Thyroid gland (tissue), 4 donors: ENCODE data around the gene LIPT1. TPM values are rescaled to one million over a fixed set of nuclear protein-coding genes. Genes with fewer than 3 reads are reported as not detected.

ENCODE experiments used
- DNase-seq, 2 donors: peaks; one replicate each; pipeline ENCODE4 v3.0.0-alpha.2; 2019
- H3K27ac ChIP-seq, 3 donors: fragments of 200-600 bp; sonication (generic); 1 replicate in 2 of 3; 2 replicates in 1 of 3; pipeline ENCODE4 v1.5.1; 2016 to 2019; ENCODE audit warnings: mild to moderate bottlenecking in 1 of 3, moderate library complexity in 1 of 3
- H3K27me3 ChIP-seq: fragments of 200-600 bp; sonication (generic); one replicate; pipeline ENCODE4 v1.5.1; 2019
- H3K36me3 ChIP-seq, 2 donors: fragments of 200-600 bp; sonication (generic); one replicate each; pipeline ENCODE4 v1.5.1; 2016 to 2019
- H3K4me1 ChIP-seq, 2 donors: fragments of 200-600 bp; sonication (generic); one replicate each; pipeline ENCODE4 v1.5.1; 2017 to 2019
- H3K4me3 ChIP-seq, 3 donors: fragments of 200-600 bp; sonication (generic); replicated peaks in 1 of 3; 1 replicate in 2 of 3; 2 replicates in 1 of 3; pipeline ENCODE4 v1.5.1; 2016; ENCODE audit warnings: mild to moderate bottlenecking in 1 of 3
- H3K9me3 ChIP-seq: fragments of 200-600 bp; sonication (generic); one replicate; pipeline ENCODE4 v1.5.1; 2017
- POLR2A ChIP-seq, 2 donors: fragments of 450-650 bp; IDR thresholded peaks; one replicate each; pipeline ENCODE4 v1.6.1; 2017; ENCODE audit warnings: antibody characterized with exemption in 2 of 2, mild to moderate bottlenecking in 2 of 2, moderate library complexity in 1 of 2
- WGBS, 2 donors: methylation state at CpG; one replicate each; pipeline ENCODE4 v1.1.5; 2017; 5-methylcytosine and 5-hydroxymethylcytosine counted together
- intact Hi-C: fragments of 100-400 bp; cut with DNase I; formaldehyde crosslinking; loops from one replicate; pipeline ENCODE4 v1.15.1; 2023
- total RNA-seq, 4 donors: library from RNA; depleted of rRNA; stranded (reverse); fragments of >200 nt; gene quantifications; one replicate each; pipeline ENCODE4 v1.2.3, GENCODE V29; 2016
- TF ChIP-seq, protein P1 (sequence below), 6 experiments: fragments of 200-600 bp in 3 of 6; fragments of 450-650 bp in 3 of 6; sonication (generic) in 3 of 6; IDR thresholded peaks; one replicate each; pipeline ENCODE4 v1.5.1; 2016 to 2019; ENCODE audit warnings: antibody characterized with exemption in 6 of 6, mild to moderate bottlenecking in 2 of 6, inconsistent platforms in 1 of 6, moderate library complexity in 1 of 6

Gene LIPT1
- total RNA-seq, 4 donors from 2014 or later, result 10.6 to 15.5 (median 12.7) TPM

DNA sequence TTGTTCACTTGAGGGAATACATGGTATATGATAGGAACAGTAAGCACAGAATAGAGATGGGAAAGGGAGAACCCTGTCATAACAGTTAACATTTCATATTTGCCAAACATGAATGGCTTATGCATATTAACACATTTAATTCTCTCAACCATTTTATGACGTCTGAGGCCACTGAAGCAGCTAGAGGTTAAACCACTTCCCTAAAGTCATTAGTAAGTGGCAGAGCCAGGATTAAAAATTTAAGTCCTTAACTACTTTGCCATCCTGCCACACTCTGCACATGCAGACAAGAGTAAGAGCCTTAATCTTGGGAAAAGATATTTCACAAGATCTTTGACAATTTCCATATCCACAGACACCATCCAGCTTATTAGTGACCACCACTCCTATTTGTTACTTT, 2.1 kb downstream of the LIPT1 start:
- Histone ChIP-seq H3K27me3 (no peaks in the 10 kb centered on the region), H3K36me3 (no peaks in the 10 kb centered on the region), H3K4me1 (peaks cover 21 to 28% of the 10 kb centered on the region in 2 donors), H3K27ac (no peak overlapping the region), H3K4me3 (no peak overlapping the region), H3K9me3 (no peaks in the 10 kb centered on the region)
- TF ChIP-seq, protein P1, sequence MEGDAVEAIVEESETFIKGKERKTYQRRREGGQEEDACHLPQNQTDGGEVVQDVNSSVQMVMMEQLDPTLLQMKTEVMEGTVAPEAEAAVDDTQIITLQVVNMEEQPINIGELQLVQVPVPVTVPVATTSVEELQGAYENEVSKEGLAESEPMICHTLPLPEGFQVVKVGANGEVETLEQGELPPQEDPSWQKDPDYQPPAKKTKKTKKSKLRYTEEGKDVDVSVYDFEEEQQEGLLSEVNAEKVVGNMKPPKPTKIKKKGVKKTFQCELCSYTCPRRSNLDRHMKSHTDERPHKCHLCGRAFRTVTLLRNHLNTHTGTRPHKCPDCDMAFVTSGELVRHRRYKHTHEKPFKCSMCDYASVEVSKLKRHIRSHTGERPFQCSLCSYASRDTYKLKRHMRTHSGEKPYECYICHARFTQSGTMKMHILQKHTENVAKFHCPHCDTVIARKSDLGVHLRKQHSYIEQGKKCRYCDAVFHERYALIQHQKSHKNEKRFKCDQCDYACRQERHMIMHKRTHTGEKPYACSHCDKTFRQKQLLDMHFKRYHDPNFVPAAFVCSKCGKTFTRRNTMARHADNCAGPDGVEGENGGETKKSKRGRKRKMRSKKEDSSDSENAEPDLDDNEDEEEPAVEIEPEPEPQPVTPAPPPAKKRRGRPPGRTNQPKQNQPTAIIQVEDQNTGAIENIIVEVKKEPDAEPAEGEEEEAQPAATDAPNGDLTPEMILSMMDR (IDR thresholded peaks at IDR 0.05), result no peak
- TF ChIP-seq POLR2A (IDR thresholded peaks at IDR 0.05), result no peak
- intact Hi-C loops, result no loop called here
- WGBS, 2 donors, result 80 to 90% methylated on average over 1 of the region's 1 CpG
- no peak for DNase-seq

DNA sequence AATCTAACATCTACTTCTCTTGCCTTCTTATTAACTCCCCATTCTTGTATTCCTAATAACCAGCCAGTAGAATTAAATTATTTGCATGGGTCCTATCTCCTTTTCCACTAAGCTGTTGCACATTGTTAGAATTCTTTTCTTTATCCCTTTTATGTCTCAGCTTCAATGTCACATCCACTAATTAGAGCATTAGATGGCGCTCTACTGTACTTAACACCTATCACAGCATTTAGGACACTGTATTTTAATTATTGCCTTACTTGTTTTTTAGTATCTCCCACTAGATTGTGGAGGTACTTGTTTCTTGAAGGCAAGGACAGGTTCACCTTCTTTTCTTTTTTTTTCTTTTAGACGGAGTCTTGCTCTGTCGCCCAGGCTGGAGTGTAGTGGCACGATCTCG, 3.8 kb downstream of the LIPT1 start:
- intact Hi-C loops, result no loop called here
- H3K36me3 ChIP-seq, result no peaks in the 10 kb centered on the region

DNA sequence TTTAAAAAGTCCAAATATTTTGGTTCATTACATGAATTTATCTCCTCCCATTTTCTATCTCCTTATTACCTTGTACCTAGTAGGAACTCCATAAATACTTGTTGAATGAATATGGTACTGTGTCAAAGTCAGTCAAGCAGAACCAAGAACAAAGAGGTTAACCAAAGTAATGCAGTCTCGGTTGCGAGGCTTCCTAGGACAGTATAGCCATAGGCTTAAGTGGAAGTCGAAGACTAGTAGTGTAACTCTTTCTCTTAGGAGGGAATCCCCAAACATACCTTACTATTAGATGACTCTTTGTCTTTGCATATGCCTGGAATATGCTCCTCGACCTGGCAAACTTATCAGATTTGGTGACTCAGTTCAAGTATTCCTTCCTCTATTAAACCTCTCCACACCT, 4.8 kb downstream of the LIPT1 start:
- intact Hi-C loops, result no loop called here
- no peaks in the 10 kb centered on the region for H3K36me3 ChIP-seq
- TF ChIP-seq, protein P1 (IDR thresholded peaks at IDR 0.05), result no peak
- no peak for TF ChIP-seq POLR2A (IDR thresholded peaks at IDR 0.05)
- peaks cover 0 to 7% of the 10 kb centered on the region in 2 donors for H3K4me1 ChIP-seq
- no peaks in the 10 kb centered on the region for H3K27me3 ChIP-seq
- no peak overlapping the region for H3K27ac ChIP-seq
- 77 to 81% methylated on average over 4 of the region's 4 CpGs for WGBS, 2 donors
- no peaks in the 10 kb centered on the region for H3K9me3 ChIP-seq
- no peak overlapping the region for H3K4me3 ChIP-seq
- DNase-seq, result no peak

More for the DNA sequence above, 3.8 kb downstream of the LIPT1 start:
- Histone ChIP-seq H3K9me3 (no peaks in the 10 kb centered on the region), H3K27ac (no peak overlapping the region), H3K27me3 (no peaks in the 10 kb centered on the region), H3K4me1 (peaks cover 6 to 15% of the 10 kb centered on the region in 2 donors), H3K4me3 (no peak overlapping the region)
- TF ChIP-seq POLR2A (IDR thresholded peaks at IDR 0.05), result no peak
- TF ChIP-seq, protein P1 (IDR thresholded peaks at IDR 0.05), result no peak
- 89 to 96% methylated on average over 5 of the region's 5 CpGs for WGBS, 2 donors
- DNase-seq, result no peak

DNA sequence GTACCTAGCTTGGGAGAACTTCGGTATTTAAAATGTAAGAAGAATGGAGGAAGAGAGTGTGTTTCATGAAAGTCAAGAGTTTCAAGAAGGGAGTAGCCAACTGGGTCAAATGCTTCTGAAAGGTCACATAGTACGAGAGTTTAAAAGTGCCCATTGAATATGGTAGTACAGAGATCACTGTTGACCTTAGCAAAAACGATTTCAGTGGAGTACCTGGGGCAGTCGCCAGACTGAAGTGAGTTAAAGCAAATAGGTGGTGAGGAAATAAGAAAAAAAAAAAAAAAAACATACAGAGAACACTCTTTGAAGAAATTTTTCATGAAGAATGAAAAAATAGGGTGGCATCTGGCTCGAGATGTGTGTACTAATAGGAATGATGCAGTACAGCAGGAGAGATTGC, 11.5 kb downstream of the LIPT1 start:
- TF ChIP-seq, protein P1 (IDR thresholded peaks at IDR 0.05), result no peak
- no peak for TF ChIP-seq POLR2A (IDR thresholded peaks at IDR 0.05)
- peak; percentile 54 to 65 for DNase-seq
- Histone ChIP-seq H3K4me1 (peaks cover 5 to 8% of the 10 kb centered on the region in 2 donors), H3K27ac (peak overlapping the region in 2 of 3 donors; percentile 58 to 72), H3K27me3 (no peaks in the 10 kb centered on the region), H3K9me3 (no peaks in the 10 kb centered on the region), H3K36me3 (peaks cover 0 to 9% of the 10 kb centered on the region in 2 donors), H3K4me3 (no peak overlapping the region)
- WGBS, 2 donors, result 33 to 42% methylated on average over 5 of the region's 5 CpGs
- intact Hi-C loops, result no loop called here

DNA sequence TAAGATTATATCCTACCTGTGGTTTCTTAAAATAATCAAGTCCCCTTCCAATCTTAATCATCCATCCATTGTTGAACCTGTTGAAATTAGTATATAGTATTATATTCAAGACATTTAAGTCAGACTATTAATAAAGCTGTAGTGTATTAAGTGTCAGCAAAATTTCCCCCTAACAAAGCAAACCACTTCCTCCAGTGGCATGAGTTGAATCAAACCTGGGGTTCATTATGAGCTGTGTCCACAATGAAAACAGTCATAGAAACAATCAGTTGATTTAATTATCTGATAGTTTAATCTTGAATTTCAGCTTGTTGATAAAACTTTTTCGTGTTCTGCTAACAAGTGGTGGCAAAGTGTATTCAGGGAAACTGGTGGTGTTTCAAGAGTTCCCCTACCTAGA, 14.8 kb downstream of the LIPT1 start:
- Histone ChIP-seq H3K27me3 (no peaks in the 10 kb centered on the region), H3K9me3 (no peaks in the 10 kb centered on the region), H3K4me3 (no peak overlapping the region), H3K36me3 (peaks cover 0 to 9% of the 10 kb centered on the region in 2 donors), H3K27ac (no peak overlapping the region), H3K4me1 (peaks cover 5 to 8% of the 10 kb centered on the region in 2 donors)
- no peak for DNase-seq
- 55 to 76% methylated on average over 1 of the region's 1 CpG for WGBS, 2 donors
- TF ChIP-seq, protein P1 (IDR thresholded peaks at IDR 0.05), result no peak
- no peak for TF ChIP-seq POLR2A (IDR thresholded peaks at IDR 0.05)
- intact Hi-C loops, result no loop called here
